Neural cell (in vitro differentiated cells): Measurements from ENCODE around the gene WDR49. TPM values are rescaled to one million over a fixed set of nuclear protein-coding genes. Genes with fewer than 3 reads are reported as not detected.

Source experiments
- H2AFZ ChIP-seq: fragments of 200-600, 300-800 bp; sonication (generic), shearing (Covaris generic); 2 replicates; pipeline ENCODE4 v1.6.0; 2014; ENCODE audit warnings: low read depth, mild to moderate bottlenecking, antibody characterized with exemption, low read length, moderate library complexity
- H3F3A ChIP-seq: fragments of 200-600 bp; shearing (Covaris generic); 2 replicates; pipeline ENCODE4 v1.6.1; 2016; ENCODE audit warnings: mild to moderate bottlenecking, moderate library complexity, mixed read lengths, antibody characterized with exemption, low read length; ENCODE audit not compliant: insufficient read depth, poor library complexity, severe bottlenecking
- H3K27ac ChIP-seq: fragments of 200-600, 300-800 bp; sonication (generic), shearing (Covaris generic); 2 replicates; pipeline ENCODE4 v1.5.1; 2014; ENCODE audit warnings: mild to moderate bottlenecking, low read length, moderate library complexity
- H3K27me3 ChIP-seq: fragments of 300-800, 200-600 bp; sonication (generic), shearing (Covaris generic); 2 replicates; pipeline ENCODE4 v1.6.0; 2014; ENCODE audit warnings: mild to moderate bottlenecking, low read depth, low read length, moderate library complexity; ENCODE audit not compliant: insufficient read depth
- H3K36me3 ChIP-seq: fragments of 300-800, 200-600 bp; sonication (generic), shearing (Covaris generic); 2 replicates; pipeline ENCODE4 v1.5.1; 2014; ENCODE audit warnings: mild to moderate bottlenecking, antibody characterized with exemption, low read length, moderate library complexity; ENCODE audit not compliant: insufficient read depth
- H3K4me2 ChIP-seq: fragments of 300-800, 200-600 bp; sonication (generic), shearing (Covaris generic); 2 replicates; pipeline ENCODE4 v1.6.0; 2014; ENCODE audit warnings: mild to moderate bottlenecking, low read length
- H3K4me3 ChIP-seq: fragments of 300-800, 200-600 bp; sonication (generic), shearing (Covaris generic); 2 replicates; pipeline ENCODE4 v1.5.1; 2014; ENCODE audit warnings: mild to moderate bottlenecking, low read length, moderate library complexity
- H3K79me2 ChIP-seq: fragments of 200-600 bp; shearing (Covaris generic); replicated peaks from 2 replicates; pipeline ENCODE4 v1.6.0; 2014; ENCODE audit warnings: mild to moderate bottlenecking, low read length, moderate library complexity; ENCODE audit not compliant: insufficient read depth
- H3K9ac ChIP-seq: fragments of 300-800, 200-600 bp; sonication (generic), shearing (Covaris generic); 2 replicates; pipeline ENCODE4 v1.6.1; 2016; ENCODE audit warnings: mild to moderate bottlenecking, low read length, mixed read lengths
- H3K9me2 ChIP-seq: fragments of 200-600 bp; shearing (Covaris generic); 2 replicates; pipeline ENCODE4 v1.6.1; 2016; ENCODE audit warnings: mild to moderate bottlenecking, low read length, mixed read lengths; ENCODE audit not compliant: insufficient read depth
- H3K9me3 ChIP-seq: fragments of 200-600, 300-800 bp; sonication (generic), shearing (Covaris generic); 2 replicates; pipeline ENCODE4 v1.6.1; 2016; ENCODE audit warnings: mild to moderate bottlenecking, mixed run types, low read length, moderate library complexity, mixed read lengths
- H4K20me1 ChIP-seq: fragments of 200-600 bp; shearing (Covaris generic); 2 replicates; pipeline ENCODE4 v1.6.1; 2016; ENCODE audit warnings: mild to moderate bottlenecking, mixed run types; ENCODE audit not compliant: insufficient read depth
- EP300 ChIP-seq: fragments of 450-650 bp; conservative IDR thresholded peaks from 2 replicates; pipeline ENCODE4 v1.6.1; 2014; ENCODE audit warnings: antibody characterized with exemption, mild to moderate bottlenecking, moderate library complexity; ENCODE audit not compliant: poor library complexity, severe bottlenecking
- EZH2 ChIP-seq: fragments of 200-600, 300-800 bp; shearing (Covaris generic), sonication (generic); IDR thresholded peaks from 2 replicates; pipeline ENCODE4 v1.6.1; 2014; ENCODE audit warnings: antibody characterized with exemption, low read length, borderline replicate concordance, mild to moderate bottlenecking; ENCODE audit not compliant: insufficient read depth, poor library complexity, severe bottlenecking
- MXI1 ChIP-seq: fragments of 450-650 bp; conservative IDR thresholded peaks from 2 replicates; pipeline ENCODE4 v1.6.1; 2014; ENCODE audit warnings: antibody characterized with exemption, mild to moderate bottlenecking; ENCODE audit not compliant: poor library complexity, severe bottlenecking
- POLR2AphosphoS5 ChIP-seq: IDR thresholded peaks from 2 replicates; pipeline ENCODE4 v1.6.1; 2012
- RAD21 ChIP-seq: fragments of 450-650 bp; conservative IDR thresholded peaks from 2 replicates; pipeline ENCODE4 v1.6.1; 2014; ENCODE audit warnings: antibody characterized with exemption, mild to moderate bottlenecking, moderate library complexity
- SMC3 ChIP-seq: fragments of 450-650 bp; conservative IDR thresholded peaks from 2 replicates; pipeline ENCODE4 v1.6.1; 2014; ENCODE audit warnings: antibody characterized with exemption, mild to moderate bottlenecking, moderate library complexity; ENCODE audit not compliant: poor library complexity
- TAF1 ChIP-seq: IDR thresholded peaks from 2 replicates; pipeline ENCODE4 v1.6.1; 2012; ENCODE audit warnings: low read depth
- polyA plus RNA-seq: library from polyadenylated mRNA; depleted of rRNA; stranded (reverse); fragments of >200 nt; gene quantifications from 2 replicates; pipeline ENCODE4 v1.2.3, GENCODE V29; 2014
- TF ChIP-seq, protein P1 (sequence below): fragments of 450-650 bp; IDR thresholded peaks from 2 replicates; pipeline ENCODE4 v1.5.1; 2014; ENCODE audit warnings: antibody characterized with exemption, mild to moderate bottlenecking, moderate library complexity; ENCODE audit not compliant: poor library complexity, severe bottlenecking
- TF ChIP-seq, protein P2 (sequence below): IDR thresholded peaks from 2 replicates; pipeline ENCODE4 v1.6.1; 2012; ENCODE audit warnings: borderline replicate concordance

WDR49 gene
- polyA plus RNA-seq, 1 donor from 2014 or later = 1.1 TPM

DNA sequence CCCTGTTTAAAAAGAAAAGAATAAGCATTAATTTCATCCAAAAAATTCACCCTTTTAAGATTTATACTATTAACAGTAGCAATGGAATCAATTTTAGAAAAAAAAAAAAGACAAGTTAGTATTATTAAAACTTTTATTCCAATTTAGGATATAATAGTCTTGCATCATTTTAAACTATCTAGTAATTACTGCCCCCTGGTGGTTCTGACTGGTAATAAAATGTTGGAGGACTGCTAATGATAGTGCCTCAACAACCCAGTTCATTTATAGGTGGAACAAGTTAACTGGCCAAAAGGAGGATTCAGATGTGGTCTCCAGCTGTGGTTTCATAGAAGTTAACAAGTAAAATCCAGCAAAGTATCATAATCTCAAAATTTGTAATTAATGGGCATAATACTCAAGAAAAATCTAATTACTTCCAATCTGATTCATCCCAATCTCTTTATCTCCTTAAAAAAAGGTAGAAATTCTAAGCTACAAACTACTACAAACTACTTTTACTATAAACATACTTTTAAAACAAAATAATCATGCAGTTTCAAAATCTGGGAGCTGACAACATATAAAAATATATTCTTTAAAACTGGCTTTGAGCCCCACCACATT lies 30.7 kb upstream of the WDR49 start:
- no peak overlapping the region for H3K9ac ChIP-seq
- H3K36me3 ChIP-seq = no peaks in the 10 kb centered on the region
- no peaks in the 10 kb centered on the region for H3K79me2 ChIP-seq
- H3F3A ChIP-seq = no peaks in the 10 kb centered on the region
- no peaks in the 10 kb centered on the region for H3K27me3 ChIP-seq
- H3K27ac ChIP-seq = no peak overlapping the region
- H2AFZ ChIP-seq = no peak overlapping the region
- no peaks in the 10 kb centered on the region for H4K20me1 ChIP-seq
- no peaks in the 10 kb centered on the region for H3K9me2 ChIP-seq
- TF ChIP-seq RAD21 (peak; percentile 76), EP300 (no peak), SMC3 (peak; percentile 85), MXI1 (no peak)
- TF ChIP-seq, protein P1, sequence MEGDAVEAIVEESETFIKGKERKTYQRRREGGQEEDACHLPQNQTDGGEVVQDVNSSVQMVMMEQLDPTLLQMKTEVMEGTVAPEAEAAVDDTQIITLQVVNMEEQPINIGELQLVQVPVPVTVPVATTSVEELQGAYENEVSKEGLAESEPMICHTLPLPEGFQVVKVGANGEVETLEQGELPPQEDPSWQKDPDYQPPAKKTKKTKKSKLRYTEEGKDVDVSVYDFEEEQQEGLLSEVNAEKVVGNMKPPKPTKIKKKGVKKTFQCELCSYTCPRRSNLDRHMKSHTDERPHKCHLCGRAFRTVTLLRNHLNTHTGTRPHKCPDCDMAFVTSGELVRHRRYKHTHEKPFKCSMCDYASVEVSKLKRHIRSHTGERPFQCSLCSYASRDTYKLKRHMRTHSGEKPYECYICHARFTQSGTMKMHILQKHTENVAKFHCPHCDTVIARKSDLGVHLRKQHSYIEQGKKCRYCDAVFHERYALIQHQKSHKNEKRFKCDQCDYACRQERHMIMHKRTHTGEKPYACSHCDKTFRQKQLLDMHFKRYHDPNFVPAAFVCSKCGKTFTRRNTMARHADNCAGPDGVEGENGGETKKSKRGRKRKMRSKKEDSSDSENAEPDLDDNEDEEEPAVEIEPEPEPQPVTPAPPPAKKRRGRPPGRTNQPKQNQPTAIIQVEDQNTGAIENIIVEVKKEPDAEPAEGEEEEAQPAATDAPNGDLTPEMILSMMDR = peak; percentile 73
- H3K4me3 ChIP-seq = no peak overlapping the region
- no peaks in the 10 kb centered on the region for H3K9me3 ChIP-seq
- no peak overlapping the region for H3K4me2 ChIP-seq

DNA sequence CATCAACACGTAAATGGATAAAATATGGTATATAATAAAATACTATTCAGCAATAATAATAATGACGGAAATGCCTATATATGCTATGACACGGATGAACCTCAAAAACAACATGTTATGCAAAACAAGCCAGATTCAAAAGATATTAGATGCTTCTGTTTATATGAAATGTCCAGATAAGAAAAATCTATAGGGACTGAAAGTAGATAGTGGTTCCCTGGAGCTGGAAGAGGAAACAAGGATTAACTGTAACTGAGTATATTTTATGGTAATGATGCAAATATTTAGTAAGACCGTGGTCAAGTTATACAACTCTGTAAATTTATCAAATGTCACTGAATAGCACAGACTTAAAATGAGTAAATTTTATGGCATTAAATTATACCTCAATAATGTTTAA lies 25.8 kb upstream of the WDR49 start:
- H3K27ac ChIP-seq = no peak overlapping the region
- no peak for TF ChIP-seq EZH2
- TF ChIP-seq, protein P1 = no peak
- TF ChIP-seq TAF1 = no peak
- no peak for TF ChIP-seq SMC3
- TF ChIP-seq MXI1 = no peak
- TF ChIP-seq EP300 = no peak
- TF ChIP-seq, protein P2, sequence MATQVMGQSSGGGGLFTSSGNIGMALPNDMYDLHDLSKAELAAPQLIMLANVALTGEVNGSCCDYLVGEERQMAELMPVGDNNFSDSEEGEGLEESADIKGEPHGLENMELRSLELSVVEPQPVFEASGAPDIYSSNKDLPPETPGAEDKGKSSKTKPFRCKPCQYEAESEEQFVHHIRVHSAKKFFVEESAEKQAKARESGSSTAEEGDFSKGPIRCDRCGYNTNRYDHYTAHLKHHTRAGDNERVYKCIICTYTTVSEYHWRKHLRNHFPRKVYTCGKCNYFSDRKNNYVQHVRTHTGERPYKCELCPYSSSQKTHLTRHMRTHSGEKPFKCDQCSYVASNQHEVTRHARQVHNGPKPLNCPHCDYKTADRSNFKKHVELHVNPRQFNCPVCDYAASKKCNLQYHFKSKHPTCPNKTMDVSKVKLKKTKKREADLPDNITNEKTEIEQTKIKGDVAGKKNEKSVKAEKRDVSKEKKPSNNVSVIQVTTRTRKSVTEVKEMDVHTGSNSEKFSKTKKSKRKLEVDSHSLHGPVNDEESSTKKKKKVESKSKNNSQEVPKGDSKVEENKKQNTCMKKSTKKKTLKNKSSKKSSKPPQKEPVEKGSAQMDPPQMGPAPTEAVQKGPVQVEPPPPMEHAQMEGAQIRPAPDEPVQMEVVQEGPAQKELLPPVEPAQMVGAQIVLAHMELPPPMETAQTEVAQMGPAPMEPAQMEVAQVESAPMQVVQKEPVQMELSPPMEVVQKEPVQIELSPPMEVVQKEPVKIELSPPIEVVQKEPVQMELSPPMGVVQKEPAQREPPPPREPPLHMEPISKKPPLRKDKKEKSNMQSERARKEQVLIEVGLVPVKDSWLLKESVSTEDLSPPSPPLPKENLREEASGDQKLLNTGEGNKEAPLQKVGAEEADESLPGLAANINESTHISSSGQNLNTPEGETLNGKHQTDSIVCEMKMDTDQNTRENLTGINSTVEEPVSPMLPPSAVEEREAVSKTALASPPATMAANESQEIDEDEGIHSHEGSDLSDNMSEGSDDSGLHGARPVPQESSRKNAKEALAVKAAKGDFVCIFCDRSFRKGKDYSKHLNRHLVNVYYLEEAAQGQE = no peak
- no peak for TF ChIP-seq POLR2AphosphoS5
- no peak for TF ChIP-seq RAD21
- H3K9me2 ChIP-seq = no peaks in the 10 kb centered on the region
- H3K79me2 ChIP-seq = no peaks in the 10 kb centered on the region
- no peaks in the 10 kb centered on the region for H3K9me3 ChIP-seq
- no peak overlapping the region for H2AFZ ChIP-seq
- peaks cover 3% of the 10 kb centered on the region for H3K36me3 ChIP-seq
- H4K20me1 ChIP-seq = no peaks in the 10 kb centered on the region
- no peak overlapping the region for H3K4me2 ChIP-seq
- H3K4me3 ChIP-seq = no peak overlapping the region
- no peaks in the 10 kb centered on the region for H3F3A ChIP-seq
- no peak overlapping the region for H3K9ac ChIP-seq
- no peaks in the 10 kb centered on the region for H3K27me3 ChIP-seq
